A204.1 (cell line): ENCODE data around the gene CENPM.
A peak's percentile ranks its signal among the peaks of the same experiment; 100 is the strongest.

Experiments
- FAIRE-seq: peaks from 2 replicates; lab custom pipeline; 2012; peaks lifted over from hg19 to GRCh38; lab: Jason Lieb, UNC

Gene CENPM

GRCh38 chr22:41946629-41947423 lies at the start of gene CENPM:
TSS of gene CENPM (minus strand) at chr22:41947152. CDS start at chr22:41947076, 76 bp downstream.
- FAIRE-seq, result peak; percentile 96

GRCh38 chr22:41995211-41995610 lies 48.3 kb upstream of the CENPM start:
- no peak for FAIRE-seq

GRCh38 chr22:41992496-41992895 lies 45.5 kb upstream of the CENPM start:
- no peak for FAIRE-seq

- FAIRE-seq, result no peak
These were observed 44.2 kb upstream of the CENPM start for GRCh38 chr22:41991111-41991510.

GRCh38 chr22:41989246-41989645 lies 42.3 kb upstream of the CENPM start:
- FAIRE-seq, result no peak

GRCh38 chr22:41987276-41987675 lies 40.3 kb upstream of the CENPM start:
- FAIRE-seq, result no peak

GRCh38 chr22:41983513-41984405 lies 36.8 kb upstream of the CENPM start:
- FAIRE-seq, result no peak

GRCh38 chr22:41982865-41983264 lies 35.9 kb upstream of the CENPM start:
- no peak for FAIRE-seq

- no peak for FAIRE-seq
These were observed 32.7 kb upstream of the CENPM start for GRCh38 chr22:41979423-41980250.

- FAIRE-seq, result no peak
These were observed 31.8 kb upstream of the CENPM start for GRCh38 chr22:41978732-41979131.

GRCh38 chr22:41976961-41977566 lies 30.1 kb upstream of the CENPM start:
- no peak for FAIRE-seq

- FAIRE-seq, result no peak
These were observed 29.3 kb upstream of the CENPM start for GRCh38 chr22:41976070-41976901.

- no peak for FAIRE-seq
These were observed 28.5 kb upstream of the CENPM start for GRCh38 chr22:41975299-41976069.

GRCh38 chr22:41974691-41975290 lies 27.8 kb upstream of the CENPM start:
- FAIRE-seq, result no peak

- no peak for FAIRE-seq
These were observed 24.5 kb upstream of the CENPM start for GRCh38 chr22:41971431-41971830.

- no peak for FAIRE-seq
These were observed 23.6 kb upstream of the CENPM start for GRCh38 chr22:41970601-41971000.

GRCh38 chr22:41969110-41969646 lies 22.2 kb upstream of the CENPM start, which contains the start of gene SEPTIN3:
TSS of gene SEPTIN3 (plus strand) at chr22:41969443. CDS start at chr22:41971493, 2,050 bp downstream.
- FAIRE-seq, result no peak

- no peak for FAIRE-seq
These were observed 21.6 kb upstream of the CENPM start for GRCh38 chr22:41968601-41969000.

- peak; percentile 87 for FAIRE-seq
These were observed 19.8 kb upstream of the CENPM start for GRCh38 chr22:41966607-41967240.
